Peyer's patch (tissue), 4 donors: ENCODE data around the gene BPIFA1.

Source experiments
- CTCF ChIP-seq, 6 experiments: fragments of 450-650 bp in 4 of 6; fragments of 200-600 bp in 2 of 6; sonication (generic) in 1 of 6; IDR thresholded peaks; one replicate each; pipeline ENCODE4 v1.5.1; 2017 to 2019; ENCODE audit warnings: antibody characterized with exemption in 6 of 6, mild to moderate bottlenecking in 3 of 6, moderate library complexity in 1 of 6
- POLR2A ChIP-seq, 2 donors: fragments of 450-650 bp; IDR thresholded peaks; one replicate each; pipeline ENCODE4 v1.5.1; 2017; ENCODE audit warnings: antibody characterized with exemption in 2 of 2, mild to moderate bottlenecking in 2 of 2, moderate library complexity in 2 of 2

- TF ChIP-seq CTCF (IDR thresholded peaks at IDR 0.05) (no peak), POLR2A (IDR thresholded peaks at IDR 0.05) (no peak)
Observed at GRCh38 chr20:33290852-33291251, 55.1 kb downstream of the BPIFA1 start.
